ENCODE measurements around the gene SAMM50.
"Not testable (repeated sequence)": the region's sequence is repeated elsewhere in the genome, so short reads cannot be mapped to it uniquely, and the experiment has no call there.

Gene SAMM50

GRCh38 chr22:44014241-44014640, 59.0 kb downstream of the SAMM50 start:
- no peak for DNase-seq (ENCODE audit: low spot score)
- TF ChIP-seq CTCF (IDR thresholded peaks at IDR 0.05; ENCODE audit: extremely low read depth, insufficient read depth, missing control alignments): no peak
- in situ Hi-C loops (cut with MboI; ENCODE audit: low pct_unique_long_range_greater_than_20kb, low sequenced_read_pairs, unreplicated experiment): no loop called here

- in situ Hi-C loops (cut with MboI; ENCODE audit: low pct_unique_long_range_greater_than_20kb, low sequenced_read_pairs, unreplicated experiment); DNase-seq (ENCODE audit: low spot score): not testable (repeated sequence)
Measured at GRCh38 chr22:44016586-44016985, 61.3 kb downstream of the SAMM50 start.

- DNase-seq (ENCODE audit: low spot score): no peak
- in situ Hi-C loops (cut with MboI; ENCODE audit: low pct_unique_long_range_greater_than_20kb, low sequenced_read_pairs, unreplicated experiment): no loop called here
- TF ChIP-seq CTCF (IDR thresholded peaks at IDR 0.05; ENCODE audit: extremely low read depth, insufficient read depth, missing control alignments): no peak
Measured at GRCh38 chr22:44018594-44018993, 63.4 kb downstream of the SAMM50 start.

- no peak for DNase-seq (ENCODE audit: low spot score)
- in situ Hi-C loops (cut with MboI; ENCODE audit: low pct_unique_long_range_greater_than_20kb, low sequenced_read_pairs, unreplicated experiment): no loop called here
- TF ChIP-seq CTCF (IDR thresholded peaks at IDR 0.05; ENCODE audit: extremely low read depth, insufficient read depth, missing control alignments): no peak
Measured at GRCh38 chr22:44019416-44019815, 64.2 kb downstream of the SAMM50 start.

GRCh38 chr22:44019846-44020245, 64.6 kb downstream of the SAMM50 start:
- no peak for DNase-seq (ENCODE audit: low spot score)
- in situ Hi-C loops (cut with MboI; ENCODE audit: low pct_unique_long_range_greater_than_20kb, low sequenced_read_pairs, unreplicated experiment): no loop called here
- no peak for TF ChIP-seq CTCF (IDR thresholded peaks at IDR 0.05; ENCODE audit: extremely low read depth, insufficient read depth, missing control alignments)

- in situ Hi-C loops (cut with MboI; ENCODE audit: low pct_unique_long_range_greater_than_20kb, low sequenced_read_pairs, unreplicated experiment): no loop called here
- no peak for DNase-seq (ENCODE audit: low spot score)
- TF ChIP-seq CTCF (IDR thresholded peaks at IDR 0.05; ENCODE audit: extremely low read depth, insufficient read depth, missing control alignments): no peak
Measured at GRCh38 chr22:44020981-44021380, 65.7 kb downstream of the SAMM50 start.

GRCh38 chr22:44023404-44024287, 68.4 kb downstream of the SAMM50 start:
- in situ Hi-C loops (cut with MboI; ENCODE audit: low pct_unique_long_range_greater_than_20kb, low sequenced_read_pairs, unreplicated experiment): no loop called here
- no peak for TF ChIP-seq CTCF (IDR thresholded peaks at IDR 0.05; ENCODE audit: extremely low read depth, insufficient read depth, missing control alignments)
- DNase-seq (ENCODE audit: low spot score): peak; percentile 80

All from GM13977 (cell line).